ENCODE data around the gene EFS. TPM values are rescaled to one million over a fixed set of nuclear protein-coding genes. Genes with fewer than 3 reads are reported as not detected.

The EFS gene
- total and polyA plus RNA-seq, 2 of the 8 experiments (the other 6 are each of a cell fraction or from before 2014, with no cell fraction given), result 27.8 to 28.6 TPM

- H3K27me3 ChIP-seq (replicated peaks in 1 of 4; ENCODE audit: control insufficient read depth in 3 of 4, extremely low read depth in 1 of 4, insufficient read depth in 3 of 4, low read length in 3 of 4), result no peaks in the 10 kb centered on the region
- H4K8ac ChIP-seq (ENCODE audit: extremely low read depth, insufficient read depth, low read length), result no peak overlapping the region
- H3K23me2 ChIP-seq (ENCODE audit: low read depth, low read length), result peaks cover 10% of the 10 kb centered on the region
- H3K27ac ChIP-seq (ENCODE audit: low read depth, low read length), result no peak overlapping the region
- DNase-seq (ENCODE audit: low read depth in 1 of 2, low spot score in 2 of 2) (peak in 1 of 2 experiments; percentile 26), FAIRE-seq (no peak)
- TF ChIP-seq SIN3A (conservative IDR thresholded peaks at IDR 0.05 in 1 of 2, IDR thresholded peaks at IDR 0.05 in 1 of 2; ENCODE audit: low read depth in 1 of 2, low read length in 2 of 2) (no peak), CTBP2 (IDR thresholded peaks at IDR 0.05; ENCODE audit: borderline replicate concordance, insufficient read depth, insufficient read length, low read length) (no peak), BACH1 (IDR thresholded peaks at IDR 0.05; ENCODE audit: low read length) (no peak), ATF3 (IDR thresholded peaks at IDR 0.05; ENCODE audit: insufficient read depth, low read depth, low read length) (no peak), TAF7 (optimal IDR thresholded peaks at IDR 0.05; ENCODE audit: borderline replicate concordance, low read depth, low read length) (no peak), EGR1 (IDR thresholded peaks at IDR 0.05; ENCODE audit: borderline replicate concordance, low read depth, low read length) (no peak), JUND (IDR thresholded peaks at IDR 0.05; ENCODE audit: low read length) (no peak)
- 98% methylated on average over 12 of the region's 18 CpGs; no CpG with 5 or more reads in 1 of the 2 experiments for WGBS, 2 experiments (ENCODE audit: extremely low coverage in 1 of 2, insufficient coverage in 1 of 2, insufficient read length in 1 of 2, insufficient replicate concordance in 2 of 2, low coverage in 1 of 2, low lambda C conversion rate in 2 of 2, missing lambda C conversion rate in 1 of 2)
- H2BK12ac ChIP-seq (ENCODE audit: low read depth, low read length), result no peak overlapping the region
- no peak overlapping the region for H3K4me3 ChIP-seq (ENCODE audit: extremely low read depth in 1 of 4, insufficient read depth in 2 of 4, low read depth in 3 of 4, low read length in 4 of 4)
- no peak overlapping the region for H3K14ac ChIP-seq (ENCODE audit: insufficient read length)
- no peak overlapping the region for H2BK5ac ChIP-seq (ENCODE audit: low read depth, low read length)
- H2BK20ac ChIP-seq (ENCODE audit: low read length), result no peak overlapping the region
- H3K4me2 ChIP-seq (ENCODE audit: insufficient read depth in 1 of 2, low read depth in 2 of 2, low read length in 2 of 2), result no peak overlapping the region
- H3K36me3 ChIP-seq (ENCODE audit: control insufficient read depth in 2 of 4, insufficient read depth in 4 of 4, low read length in 3 of 4), result peaks cover 9 to 35% (median 24%) of the 10 kb centered on the region in 4 experiments; a peak in 7 of 8 replicates
- no peak overlapping the region for H2AK5ac ChIP-seq (ENCODE audit: low read depth, low read length)
- H3K4ac ChIP-seq (replicated peaks; ENCODE audit: insufficient read length, low read depth, low read length), result no peak overlapping the region
- H3K79me2 ChIP-seq (ENCODE audit: control insufficient read depth in 1 of 2, insufficient read depth in 2 of 2, low read length in 2 of 2), result peaks cover 11 to 17% of the 10 kb centered on the region in 2 experiments
- H4K20me1 ChIP-seq (replicated peaks in 1 of 2; ENCODE audit: control insufficient read depth in 1 of 2, insufficient read depth in 2 of 2, low read length in 2 of 2), result no peaks in the 10 kb centered on the region
- H3K56ac ChIP-seq (replicated peaks; ENCODE audit: insufficient read length, low read depth, low read length), result no peak overlapping the region
- peak overlapping the region in 1 of 4 experiments; percentile 54; a peak in 1 of 7 replicates for H3K9ac ChIP-seq (replicated peaks in 1 of 4; ENCODE audit: extremely low read depth in 1 of 4, low read depth in 3 of 4, low read length in 3 of 4)
- peaks cover 10% of the 10 kb centered on the region; the same call in 1 of the 2 replicates for H3K79me1 ChIP-seq (ENCODE audit: low read depth, low read length)
- CTCF ChIA-PET (ENCODE audit: partially characterized antibody), result interaction anchor here (0.8 to 3.7 kb wide), 7 partner anchors 17 to 155 kb away, joined by 3 to 27 read pairs (median 4); partner anchors contain the start of genes BCL2L2 and SLC22A17
- peaks cover 0 to 6% (median 2%) of the 10 kb centered on the region in 4 experiments; a peak in 6 of 7 replicates for H3K4me1 ChIP-seq (replicated peaks in 1 of 4; ENCODE audit: control insufficient read depth in 3 of 4, insufficient read depth in 4 of 4, low read length in 3 of 4)
- no peak overlapping the region for H3K18ac ChIP-seq (ENCODE audit: extremely low read depth, low read length)
- no peak overlapping the region for H4K5ac ChIP-seq (ENCODE audit: insufficient read length, low read depth, low read length)
- H2BK15ac ChIP-seq (ENCODE audit: low read length), result no peak overlapping the region
- H2BK120ac ChIP-seq (replicated peaks; ENCODE audit: low read depth, low read length), result no peak overlapping the region
- H3K9me3 ChIP-seq (ENCODE audit: insufficient read depth in 2 of 2, low read depth in 1 of 2, low read length in 1 of 2), result no peaks in the 10 kb centered on the region
- no peak overlapping the region for H3K23ac ChIP-seq (ENCODE audit: insufficient read length)
- no peak overlapping the region for H4K91ac ChIP-seq (replicated peaks; ENCODE audit: insufficient read length, low read length)
- POLR2A ChIA-PET (ENCODE audit: partially characterized antibody), result interaction anchor here (0.6 to 4.7 kb wide), 13 partner anchors 10 to 232 kb away, joined by 3 to 48 read pairs (median 11); partner anchors contain the start of genes BCL2L2, CMTM5, PPP1R3E and SLC22A17
- no peak overlapping the region for H2AFZ ChIP-seq (ENCODE audit: low read length)
Measured at GRCh38 chr14:23323838-23324454, 41.0 kb downstream of the EFS start.
